H1 (cell line): Measurements from ENCODE around the gene SLC16A2. TPM values are rescaled to one million over a fixed set of nuclear protein-coding genes. Genes with fewer than 3 reads are reported as not detected.

Experiments
- polyA plus RNA-seq, 7 experiments: library from polyadenylated mRNA; depleted of rRNA in 3 of 7; stranded (reverse) in 5 of 7; unstranded in 2 of 7; fragments of >200 nt in 5 of 7; fragments of 200-250 nt in 2 of 7; gene quantifications; 1 replicate in 5 of 7; 2 replicates in 1 of 7; 4 replicates in 1 of 7; pipeline versions ENCODE4 v1.2.1 to v1.2.3, GENCODE V29; 2011 to 2013; ENCODE audit warnings: missing spikeins in 2 of 7, mixed read lengths in 2 of 7
- small RNA-seq: library from polyadenylated mRNA; stranded (forward); fragments of <200 nt; extraction: miRNeasy Mini kit (QIAGEN cat#:217004); gene quantifications from one replicate; pipeline ENCODE3, GENCODE V24; 2013; ENCODE audit not compliant: insufficient read depth
- total RNA-seq: library from RNA; stranded (reverse); fragmentation: NEBNext Ultra II Directional; extraction: Animal tissue kit (Norgen Biotek cat#: 25700); gene quantifications from 2 replicates; pipeline ENCODE4 v1.2.1, GENCODE V29; 2021

SLC16A2 gene
- total and polyA plus RNA-seq, 2 of the 8 experiments (the other 6 are each of a cell fraction or from before 2014, with no cell fraction given): 24.4 to 32.2 TPM

Small RNAs within 50 kb of the gene (small RNA-seq; reads per million reads assigned to genes)
- not detected for gene RN7SL790P

Other genes starting within 250 kb of the SLC16A2 start
- not detected in 2 replicates for gene ZCCHC13, start 117.3 kb upstream of the SLC16A2 start, total RNA-seq
- gene ZCCHC13, start 117.3 kb upstream of the SLC16A2 start, polyA plus RNA-seq (2011; rRNA removed): not detected in 2 replicates
- 32.9 and 34.6 TPM in 2 replicates for gene RLIM, start 193.1 kb downstream of the SLC16A2 start, total RNA-seq
- gene RLIM, start 193.1 kb downstream of the SLC16A2 start, polyA plus RNA-seq (2011; rRNA removed): 4.3 and 6.3 TPM in 2 replicates